Activated T-helper 1 cell treated with anti-CD3 and anti-CD28 coated beads, Interleukin-12 subunit alpha, Interleukin-12 subunit beta, Interleukin-2, Interleukin-4 antibody, amounts not matched to agents 30 ng/mL and 10 ng/mL and 1 ng/mL, durations not matched to agents 14 hours and 24 hours and 36 hours (primary cell): ENCODE measurements around the gene FAM117B. TPM values are rescaled to one million over a fixed set of nuclear protein-coding genes. Genes with fewer than 3 reads are reported as not detected.

ENCODE experiments used
- DNase-seq: peaks from one replicate; pipeline ENCODE4 v3.0.0; 2021; ENCODE audit warnings: low spot score
- H3K27ac Mint-ChIP-seq: one replicate; pipeline ENCODE4 v1.8.0; 2021; ENCODE audit warnings: mild to moderate bottlenecking, mixed read lengths
- H3K27me3 Mint-ChIP-seq: one replicate; pipeline ENCODE4 v1.8.0; 2022; ENCODE audit warnings: mild to moderate bottlenecking, moderate library complexity, mixed read lengths; ENCODE audit not compliant: insufficient read depth
- H3K36me3 Mint-ChIP-seq: one replicate; pipeline ENCODE4 v1.8.0; 2021; ENCODE audit warnings: low read depth, mixed read lengths
- H3K4me1 Mint-ChIP-seq: one replicate; pipeline ENCODE4 v1.8.0; 2021; ENCODE audit warnings: low read depth, mixed read lengths
- H3K4me3 Mint-ChIP-seq: one replicate; pipeline ENCODE4 v1.8.0; 2021; ENCODE audit warnings: mild to moderate bottlenecking, moderate library complexity, mixed read lengths
- H3K9me3 Mint-ChIP-seq: one replicate; pipeline ENCODE4 v1.8.0; 2021; ENCODE audit warnings: mixed read lengths
- intact Hi-C: fragments of 100-400 bp; cut with micrococcal nuclease; formaldehyde crosslinking; loops from one replicate; pipeline ENCODE4 v1.15.1; 2024
- total RNA-seq: library from RNA; stranded (reverse); gene quantifications from 2 replicates; pipeline ENCODE4 v1.2.3, GENCODE V29; 2022

Gene FAM117B
- total RNA-seq, 1 donor from 2014 or later: 9.3 TPM

GRCh38 chr2:202613479-202613878 is 21.3 kb upstream of the FAM117B start:
- intact Hi-C loops: no loop called here
- H3K27me3 Mint-ChIP-seq: no peaks in the 10 kb centered on the region
- H3K9me3 Mint-ChIP-seq: no peaks in the 10 kb centered on the region
- H3K4me1 Mint-ChIP-seq: peaks cover 11% of the 10 kb centered on the region
- H3K27ac Mint-ChIP-seq: no peak overlapping the region
- no peak overlapping the region for H3K4me3 Mint-ChIP-seq
- DNase-seq: no peak
- H3K36me3 Mint-ChIP-seq: peaks cover 1% of the 10 kb centered on the region

- Mint-ChIP-seq H3K9me3 (no peaks in the 10 kb centered on the region), H3K36me3 (no peaks in the 10 kb centered on the region), H3K4me3 (no peak overlapping the region), H3K27me3 (no peaks in the 10 kb centered on the region), H3K27ac (no peak overlapping the region), H3K4me1 (no peaks in the 10 kb centered on the region)
- intact Hi-C loops: no loop called here
- DNase-seq: no peak
Measured at GRCh38 chr2:202624133-202624532, 10.6 kb upstream of the FAM117B start.

- H3K36me3 Mint-ChIP-seq: no peaks in the 10 kb centered on the region
- no peak overlapping the region for H3K4me3 Mint-ChIP-seq
- intact Hi-C loops: no loop called here
- no peak for DNase-seq
- no peaks in the 10 kb centered on the region for H3K4me1 Mint-ChIP-seq
- H3K27me3 Mint-ChIP-seq: no peaks in the 10 kb centered on the region
- H3K9me3 Mint-ChIP-seq: no peaks in the 10 kb centered on the region
- H3K27ac Mint-ChIP-seq: no peak overlapping the region
Measured at GRCh38 chr2:202627042-202627441, 7.7 kb upstream of the FAM117B start.

- no peak for DNase-seq
- Mint-ChIP-seq H3K27ac (no peak overlapping the region), H3K4me1 (peaks cover 2% of the 10 kb centered on the region), H3K36me3 (no peaks in the 10 kb centered on the region), H3K9me3 (no peaks in the 10 kb centered on the region), H3K27me3 (no peaks in the 10 kb centered on the region), H3K4me3 (no peak overlapping the region)
- intact Hi-C loops: no loop called here
Measured at GRCh38 chr2:202628646-202629198, 6.0 kb upstream of the FAM117B start.

GRCh38 chr2:202632682-202633290 is 2.0 kb upstream of the FAM117B start:
- Mint-ChIP-seq H3K9me3 (no peaks in the 10 kb centered on the region), H3K4me3 (no peak overlapping the region), H3K27me3 (no peaks in the 10 kb centered on the region), H3K27ac (no peak overlapping the region), H3K36me3 (no peaks in the 10 kb centered on the region), H3K4me1 (peaks cover 25% of the 10 kb centered on the region)
- DNase-seq: no peak
- intact Hi-C loops: loop anchor here (10.0 kb wide), 4 partner anchors 1072 to 1382 kb away; partner anchors contain the start of gene CD28

- peaks cover 32% of the 10 kb centered on the region for H3K4me1 Mint-ChIP-seq
- intact Hi-C loops: loop anchor here (10.0 kb wide), 4 partner anchors 1071 to 1381 kb away; partner anchors contain the start of gene CD28
- no peaks in the 10 kb centered on the region for H3K27me3 Mint-ChIP-seq
- H3K36me3 Mint-ChIP-seq: no peaks in the 10 kb centered on the region
- peak overlapping the region; percentile 91 for H3K4me3 Mint-ChIP-seq
- no peak for DNase-seq
- no peak overlapping the region for H3K27ac Mint-ChIP-seq
- H3K9me3 Mint-ChIP-seq: no peaks in the 10 kb centered on the region
Measured at GRCh38 chr2:202633470-202633869, 1.3 kb upstream of the FAM117B start.

- Mint-ChIP-seq H3K27ac (peak overlapping the region; percentile 83), H3K9me3 (no peaks in the 10 kb centered on the region), H3K4me3 (peak overlapping the region; percentile 91), H3K27me3 (no peaks in the 10 kb centered on the region), H3K36me3 (no peaks in the 10 kb centered on the region), H3K4me1 (peaks cover 50% of the 10 kb centered on the region)
- intact Hi-C loops: loop anchor here (2.0 to 10.0 kb wide), 8 partner anchors 65 to 1381 kb away; partner anchors contain the start of genes CD28 and ICA1L
- DNase-seq: peak; percentile 71
Measured at GRCh38 chr2:202635428-202636212, 851 bp downstream of the FAM117B start.

- Mint-ChIP-seq H3K36me3 (peaks cover 3% of the 10 kb centered on the region), H3K9me3 (no peaks in the 10 kb centered on the region), H3K27me3 (peaks cover 2% of the 10 kb centered on the region), H3K4me3 (peak overlapping the region; percentile 82), H3K4me1 (peaks cover 54% of the 10 kb centered on the region), H3K27ac (peak overlapping the region; percentile 83)
- no peak for DNase-seq
- intact Hi-C loops: loop anchor here (5.0 to 10.0 kb wide), 6 partner anchors 146 to 1381 kb away; partner anchors contain the start of gene CD28
Measured at GRCh38 chr2:202636213-202636513, 1.4 kb downstream of the FAM117B start.

- Mint-ChIP-seq H3K36me3 (peaks cover 3% of the 10 kb centered on the region), H3K27ac (no peak overlapping the region), H3K9me3 (no peaks in the 10 kb centered on the region), H3K4me3 (peak overlapping the region; percentile 26), H3K4me1 (peaks cover 54% of the 10 kb centered on the region), H3K27me3 (peaks cover 2% of the 10 kb centered on the region)
- DNase-seq: no peak
- intact Hi-C loops: loop anchor here (1.0 to 10.0 kb wide), 8 partner anchors 31 to 1384 kb away; partner anchors contain the start of gene CD28
Measured at GRCh38 chr2:202638721-202639120, 4.0 kb downstream of the FAM117B start.

GRCh38 chr2:202639231-202639630 is 4.5 kb downstream of the FAM117B start:
- peaks cover 50% of the 10 kb centered on the region for H3K4me1 Mint-ChIP-seq
- H3K27me3 Mint-ChIP-seq: peaks cover 2% of the 10 kb centered on the region
- DNase-seq: no peak
- intact Hi-C loops: loop anchor here (1.0 to 10.0 kb wide), 8 partner anchors 30 to 1384 kb away; partner anchors contain the start of gene CD28
- peak overlapping the region; percentile 26 for H3K4me3 Mint-ChIP-seq
- no peaks in the 10 kb centered on the region for H3K9me3 Mint-ChIP-seq
- peak overlapping the region; percentile 56 for H3K27ac Mint-ChIP-seq
- peaks cover 3% of the 10 kb centered on the region for H3K36me3 Mint-ChIP-seq

- no peak overlapping the region for H3K27ac Mint-ChIP-seq
- DNase-seq: no peak
- no peaks in the 10 kb centered on the region for H3K9me3 Mint-ChIP-seq
- H3K27me3 Mint-ChIP-seq: peaks cover 2% of the 10 kb centered on the region
- peaks cover 44% of the 10 kb centered on the region for H3K4me1 Mint-ChIP-seq
- no peak overlapping the region for H3K4me3 Mint-ChIP-seq
- intact Hi-C loops: no loop called here
- H3K36me3 Mint-ChIP-seq: peaks cover 3% of the 10 kb centered on the region
Measured at GRCh38 chr2:202642567-202642966, 7.8 kb downstream of the FAM117B start.

- Mint-ChIP-seq H3K4me3 (peak overlapping the region; percentile 35), H3K36me3 (peaks cover 3% of the 10 kb centered on the region), H3K9me3 (no peaks in the 10 kb centered on the region), H3K27me3 (peaks cover 2% of the 10 kb centered on the region), H3K4me1 (peaks cover 43% of the 10 kb centered on the region), H3K27ac (peak overlapping the region; percentile 79)
- intact Hi-C loops: no loop called here
- DNase-seq: no peak
Measured at GRCh38 chr2:202643012-202643858, 8.5 kb downstream of the FAM117B start.
